Glutamatergic neuron (in vitro differentiated cells): ENCODE measurements around the gene ZNF451. TPM values are rescaled to one million over a fixed set of nuclear protein-coding genes. Genes with fewer than 3 reads are reported as not detected.

Experiments used
- DNase-seq: peaks from one replicate; pipeline ENCODE4 v3.0.0; 2022
- H3K27ac Mint-ChIP-seq: one replicate; pipeline ENCODE4 v1.8.0; 2020; ENCODE audit warnings: mild to moderate bottlenecking, mixed read lengths, inconsistent platforms; ENCODE audit not compliant: unreplicated experiment
- H3K27me3 Mint-ChIP-seq: one replicate; pipeline ENCODE4 v1.8.0; 2020; ENCODE audit warnings: mild to moderate bottlenecking, moderate library complexity, mixed read lengths, inconsistent platforms; ENCODE audit not compliant: unreplicated experiment
- H3K36me3 Mint-ChIP-seq: one replicate; pipeline ENCODE4 v1.8.0; 2020; ENCODE audit warnings: mild to moderate bottlenecking, mixed read lengths, inconsistent platforms; ENCODE audit not compliant: unreplicated experiment
- H3K4me1 Mint-ChIP-seq: one replicate; pipeline ENCODE4 v1.8.0; 2020; ENCODE audit warnings: mild to moderate bottlenecking, low read depth, mixed read lengths, inconsistent platforms; ENCODE audit not compliant: unreplicated experiment
- H3K4me3 Mint-ChIP-seq: one replicate; pipeline ENCODE4 v1.8.0; 2020; ENCODE audit warnings: mild to moderate bottlenecking, mixed read lengths, inconsistent platforms; ENCODE audit not compliant: unreplicated experiment
- H3K9me3 Mint-ChIP-seq: one replicate; pipeline ENCODE4 v1.8.0; 2020; ENCODE audit warnings: mild to moderate bottlenecking, moderate library complexity, mixed read lengths, inconsistent platforms; ENCODE audit not compliant: unreplicated experiment
- total RNA-seq: library from RNA; stranded (reverse); fragmentation: NEBNext Ultra II Directional; extraction: Animal tissue kit (Norgen Biotek cat#: 25700); gene quantifications from one replicate; pipeline ENCODE4 v1.2.1, GENCODE V29; 2021; ENCODE audit not compliant: unreplicated experiment
- TF ChIP-seq, protein P1 (sequence below): fragments of 200-600 bp; sonication (generic); IDR thresholded peaks from one replicate; pipeline ENCODE4 v1.5.0; 2021; ENCODE audit not compliant: partially characterized antibody, unreplicated experiment

Gene ZNF451
- total RNA-seq, 1 donor from 2014 or later: 79.6 TPM

DNA sequence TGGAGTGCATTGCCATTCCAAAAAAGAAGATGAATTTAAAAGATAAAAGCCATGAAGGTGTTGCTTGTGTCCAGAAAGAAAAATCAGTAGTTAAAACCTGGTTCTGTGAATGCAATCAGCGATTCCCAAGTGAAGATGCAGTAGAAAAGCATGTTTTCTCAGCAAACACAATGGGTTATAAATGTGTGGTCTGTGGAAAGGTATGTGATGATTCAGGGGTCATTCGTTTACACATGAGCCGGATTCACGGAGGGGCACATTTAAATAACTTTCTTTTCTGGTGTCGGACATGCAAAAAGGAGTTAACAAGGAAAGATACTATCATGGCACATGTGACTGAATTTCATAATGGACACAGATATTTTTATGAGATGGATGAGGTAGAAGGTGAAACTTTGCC is 57.4 kb downstream of the ZNF451 start:
- TF ChIP-seq, protein P1, sequence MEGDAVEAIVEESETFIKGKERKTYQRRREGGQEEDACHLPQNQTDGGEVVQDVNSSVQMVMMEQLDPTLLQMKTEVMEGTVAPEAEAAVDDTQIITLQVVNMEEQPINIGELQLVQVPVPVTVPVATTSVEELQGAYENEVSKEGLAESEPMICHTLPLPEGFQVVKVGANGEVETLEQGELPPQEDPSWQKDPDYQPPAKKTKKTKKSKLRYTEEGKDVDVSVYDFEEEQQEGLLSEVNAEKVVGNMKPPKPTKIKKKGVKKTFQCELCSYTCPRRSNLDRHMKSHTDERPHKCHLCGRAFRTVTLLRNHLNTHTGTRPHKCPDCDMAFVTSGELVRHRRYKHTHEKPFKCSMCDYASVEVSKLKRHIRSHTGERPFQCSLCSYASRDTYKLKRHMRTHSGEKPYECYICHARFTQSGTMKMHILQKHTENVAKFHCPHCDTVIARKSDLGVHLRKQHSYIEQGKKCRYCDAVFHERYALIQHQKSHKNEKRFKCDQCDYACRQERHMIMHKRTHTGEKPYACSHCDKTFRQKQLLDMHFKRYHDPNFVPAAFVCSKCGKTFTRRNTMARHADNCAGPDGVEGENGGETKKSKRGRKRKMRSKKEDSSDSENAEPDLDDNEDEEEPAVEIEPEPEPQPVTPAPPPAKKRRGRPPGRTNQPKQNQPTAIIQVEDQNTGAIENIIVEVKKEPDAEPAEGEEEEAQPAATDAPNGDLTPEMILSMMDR: no peak
- H3K27me3 Mint-ChIP-seq: no peaks in the 10 kb centered on the region
- no peak overlapping the region for H3K4me3 Mint-ChIP-seq
- no peak for DNase-seq
- H3K9me3 Mint-ChIP-seq: no peaks in the 10 kb centered on the region
- H3K4me1 Mint-ChIP-seq: no peaks in the 10 kb centered on the region
- no peak overlapping the region for H3K27ac Mint-ChIP-seq
- H3K36me3 Mint-ChIP-seq: no peaks in the 10 kb centered on the region

DNA sequence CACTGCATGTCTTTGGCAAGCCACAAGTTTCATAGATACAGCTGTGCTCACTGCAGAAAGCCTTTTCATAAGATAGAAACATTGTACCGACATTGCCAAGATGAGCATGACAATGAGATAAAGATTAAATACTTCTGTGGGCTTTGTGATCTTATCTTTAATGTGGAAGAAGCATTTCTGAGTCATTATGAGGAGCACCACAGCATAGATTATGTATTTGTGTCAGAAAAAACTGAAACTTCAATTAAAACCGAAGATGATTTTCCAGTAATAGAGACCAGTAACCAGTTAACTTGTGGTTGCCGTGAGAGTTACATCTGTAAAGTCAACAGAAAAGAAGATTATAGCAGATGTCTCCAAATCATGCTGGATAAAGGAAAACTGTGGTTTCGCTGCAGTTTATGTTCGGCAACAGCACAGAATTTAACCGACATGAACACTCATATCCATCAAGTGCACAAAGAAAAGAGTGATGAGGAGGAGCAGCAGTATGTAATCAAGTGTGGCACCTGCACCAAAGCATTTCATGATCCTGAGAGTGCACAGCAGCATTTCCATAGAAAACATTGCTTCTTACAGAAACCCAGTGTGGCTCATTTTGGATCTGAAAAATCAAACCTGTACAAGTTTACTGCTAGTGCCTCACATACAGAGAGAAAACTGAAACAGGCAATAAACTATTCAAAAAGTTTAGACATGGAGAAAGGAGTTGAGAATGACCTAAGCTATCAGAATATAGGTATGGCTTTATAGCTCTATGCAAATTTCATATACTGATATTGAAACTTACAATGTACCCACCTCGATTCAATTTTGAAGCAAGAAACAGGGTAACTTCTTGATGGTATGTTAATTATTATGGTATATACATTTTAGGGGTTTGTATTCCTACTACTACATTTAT is 58.2 kb downstream of the ZNF451 start:
- Mint-ChIP-seq H3K36me3 (no peaks in the 10 kb centered on the region), H3K27me3 (no peaks in the 10 kb centered on the region), H3K4me3 (no peak overlapping the region)

DNA sequence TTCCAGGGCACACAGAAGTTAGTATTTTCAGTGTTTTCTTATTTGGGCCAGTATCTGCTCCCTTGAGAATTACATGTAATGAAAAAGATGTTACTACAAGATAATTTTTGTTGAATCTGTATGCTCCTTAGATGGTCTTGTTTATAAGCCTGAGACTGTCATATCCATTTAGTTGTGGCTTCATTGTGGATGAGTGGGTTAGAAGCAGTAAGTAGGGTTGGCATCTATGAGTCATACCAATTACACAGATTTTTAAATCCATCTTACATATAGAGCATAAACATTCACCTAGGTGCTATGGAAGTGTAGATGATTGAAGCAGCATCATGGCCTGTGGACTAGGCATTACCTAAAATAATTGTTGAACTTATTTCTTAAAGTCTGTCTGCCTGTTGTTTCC is 68.7 kb downstream of the ZNF451 start:
- no peaks in the 10 kb centered on the region for H3K9me3 Mint-ChIP-seq
- TF ChIP-seq, protein P1: no peak
- H3K27me3 Mint-ChIP-seq: no peaks in the 10 kb centered on the region
- H3K4me3 Mint-ChIP-seq: no peak overlapping the region
- DNase-seq: no peak
- H3K27ac Mint-ChIP-seq: no peak overlapping the region
- H3K36me3 Mint-ChIP-seq: no peaks in the 10 kb centered on the region
- no peaks in the 10 kb centered on the region for H3K4me1 Mint-ChIP-seq

More for the DNA sequence above, 58.2 kb downstream of the ZNF451 start:
- TF ChIP-seq, protein P1: no peak
- Mint-ChIP-seq H3K9me3 (no peaks in the 10 kb centered on the region), H3K27ac (no peak overlapping the region), H3K4me1 (no peaks in the 10 kb centered on the region)
- no peak for DNase-seq

DNA sequence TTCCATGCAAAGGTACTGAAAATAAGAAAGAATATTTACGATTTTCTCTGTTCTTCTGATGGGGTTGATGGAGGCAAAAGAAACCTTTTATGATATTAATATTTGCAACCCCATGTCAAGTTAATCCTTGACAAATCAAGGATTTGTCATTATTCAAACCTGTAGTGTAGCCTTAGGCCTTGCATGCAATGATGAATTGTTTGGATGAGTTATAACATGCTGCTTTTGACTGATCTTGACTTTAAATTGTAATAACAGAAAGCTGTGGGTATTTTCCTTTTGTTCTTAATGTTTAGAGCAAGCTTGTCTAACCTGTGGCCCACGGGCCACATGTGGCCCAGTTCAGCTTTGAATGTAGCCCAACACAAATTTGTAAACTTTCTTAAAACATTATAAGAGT is 69.1 kb downstream of the ZNF451 start:
- no peaks in the 10 kb centered on the region for H3K4me1 Mint-ChIP-seq
- no peaks in the 10 kb centered on the region for H3K9me3 Mint-ChIP-seq
- H3K27ac Mint-ChIP-seq: no peak overlapping the region
- TF ChIP-seq, protein P1: no peak
- no peak for DNase-seq
- H3K36me3 Mint-ChIP-seq: no peaks in the 10 kb centered on the region
- H3K27me3 Mint-ChIP-seq: no peaks in the 10 kb centered on the region
- H3K4me3 Mint-ChIP-seq: no peak overlapping the region

DNA sequence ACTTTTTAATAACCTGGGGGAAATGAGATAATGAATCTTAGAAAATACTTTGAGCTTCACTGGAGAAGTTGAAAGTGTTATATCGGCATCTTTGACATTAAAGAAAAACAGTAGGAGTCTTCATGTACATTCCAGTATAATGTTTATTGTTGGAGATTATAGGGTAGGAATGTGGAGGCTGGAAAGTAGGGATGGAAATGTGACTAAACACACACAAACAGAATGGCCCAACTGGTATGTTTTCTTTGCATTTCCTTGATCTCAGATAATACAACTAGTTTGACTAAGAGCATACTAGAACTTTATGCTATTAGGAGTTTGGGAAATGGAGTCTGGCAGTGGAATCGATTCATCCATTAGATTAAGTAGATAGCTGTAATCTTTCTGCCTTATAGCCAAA is 72.0 kb downstream of the ZNF451 start:
- Mint-ChIP-seq H3K27me3 (no peaks in the 10 kb centered on the region), H3K4me1 (no peaks in the 10 kb centered on the region), H3K36me3 (no peaks in the 10 kb centered on the region), H3K9me3 (peaks cover 1% of the 10 kb centered on the region), H3K27ac (no peak overlapping the region), H3K4me3 (no peak overlapping the region)
- DNase-seq: no peak
- TF ChIP-seq, protein P1: no peak
